Esophagus muscularis mucosa (tissue), 4 donors: Measurements from ENCODE around the gene F10. TPM values are rescaled to one million over a fixed set of nuclear protein-coding genes. Genes with fewer than 3 reads are reported as not detected.

Experiments
- DNase-seq: peaks from one replicate; pipeline ENCODE4 v3.0.0-alpha.2; 2017; ENCODE audit errors: extremely low spot score
- H3K27ac ChIP-seq, 4 donors: fragments of 200-600 bp; sonication (generic); replicated peaks in 1 of 4; 1 replicate in 3 of 4; 2 replicates in 1 of 4; pipeline ENCODE4 v1.5.1; 2016 to 2019; ENCODE audit warnings: mild to moderate bottlenecking in 1 of 4
- H3K27me3 ChIP-seq, 4 donors: fragments of 200-600 bp; sonication (generic); one replicate each; pipeline versions ENCODE4 v1.5.1 to v1.6.0; 2016 to 2019
- H3K36me3 ChIP-seq, 4 donors: fragments of 200-600 bp; sonication (generic); one replicate each; pipeline ENCODE4 v1.5.1; 2016 to 2019
- H3K4me1 ChIP-seq, 4 donors: fragments of 200-600 bp; sonication (generic); one replicate each; pipeline ENCODE4 v1.5.1; 2016 to 2019
- H3K4me3 ChIP-seq, 4 donors: fragments of 200-600 bp; sonication (generic); 1 replicate in 2 of 4; 2 replicates in 2 of 4; pipeline ENCODE4 v1.5.1; 2016 to 2019; ENCODE audit warnings: mild to moderate bottlenecking in 4 of 4, moderate library complexity in 1 of 4
- H3K9me3 ChIP-seq, 4 donors: fragments of 200-600 bp; sonication (generic); 1 replicate in 3 of 4; 2 replicates in 1 of 4; pipeline ENCODE4 v1.5.1; 2016 to 2019
- EP300 ChIP-seq: sonication (generic); formaldehyde crosslinking; IDR thresholded peaks from one replicate; pipeline ENCODE4 v1.6.1; 2017; ENCODE audit warnings: antibody characterized with exemption
- POLR2A ChIP-seq: fragments of 450-650 bp; IDR thresholded peaks from one replicate; pipeline ENCODE4 v1.6.1; 2017; ENCODE audit warnings: antibody characterized with exemption, moderate library complexity, mild to moderate bottlenecking, low read depth
- POLR2AphosphoS5 ChIP-seq, 2 donors: sonication (generic); formaldehyde crosslinking; IDR thresholded peaks; one replicate each; pipeline ENCODE4 v1.6.1; 2017; ENCODE audit warnings: antibody characterized with exemption in 2 of 2
- WGBS: methylation state at CpG from one replicate; pipeline ENCODE4 v1.1.5; 2018; 5-methylcytosine and 5-hydroxymethylcytosine counted together
- intact Hi-C: fragments of 100-400 bp; cut with DNase I; formaldehyde crosslinking; loops from one replicate; pipeline ENCODE4 v1.15.1; 2023
- total RNA-seq, 4 donors: library from RNA; depleted of rRNA; stranded (reverse); fragments of >200 nt; gene quantifications; one replicate each; pipeline versions ENCODE4 v1.1.0 to v1.2.1, GENCODE V29; 2016
- TF ChIP-seq, protein P1 (sequence below), 3 experiments: fragments of 200-600 bp in 2 of 3; fragments of 450-650 bp in 1 of 3; sonication (generic) in 2 of 3; IDR thresholded peaks; one replicate each; pipeline ENCODE4 v1.5.1; 2017 to 2019; ENCODE audit warnings: antibody characterized with exemption in 3 of 3, mild to moderate bottlenecking in 2 of 3, moderate library complexity in 1 of 3

Gene F10
- total RNA-seq, 4 donors from 2014 or later, result 4.6 to 20.5 (median 11.7) TPM

DNA sequence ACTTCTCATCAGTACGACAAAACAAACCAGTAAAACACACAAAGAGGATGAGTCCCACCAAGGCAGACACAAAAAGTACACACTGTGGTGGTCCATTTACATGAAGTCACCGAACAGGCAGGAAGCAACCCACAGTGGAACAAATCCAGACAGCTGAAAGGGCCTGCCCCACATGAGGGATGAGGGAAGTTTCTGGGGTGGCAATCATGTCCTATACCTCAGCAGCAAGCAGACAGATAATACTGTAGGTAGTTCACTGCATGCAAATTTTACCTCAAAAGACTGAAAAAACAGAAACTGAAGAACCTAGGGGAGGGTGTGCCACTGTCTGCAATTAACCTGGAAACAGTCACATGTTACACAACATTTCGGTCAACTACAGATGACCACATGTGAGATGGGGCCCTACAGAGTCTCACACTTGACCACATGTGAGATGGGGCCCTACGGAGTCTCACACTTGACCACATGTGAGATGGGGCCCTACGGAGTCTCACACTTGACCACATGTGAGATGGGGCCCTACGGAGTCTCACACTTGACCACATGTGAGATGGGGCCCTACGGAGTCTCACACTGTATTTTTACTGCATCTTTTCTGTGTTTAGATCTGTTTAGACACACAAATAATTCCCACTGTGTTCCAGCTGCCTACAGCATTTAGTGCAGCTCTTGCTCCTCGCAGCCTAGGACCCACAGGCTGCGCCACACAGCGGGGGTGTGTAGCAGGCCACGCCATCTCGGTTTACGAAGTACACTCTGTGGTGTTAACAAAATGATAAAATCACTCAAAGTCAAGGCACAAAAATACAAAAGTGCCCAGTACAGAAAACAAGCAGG is 63.7 kb downstream of the F10 start:
- H3K27me3 ChIP-seq, result no peaks in the 10 kb centered on the region
- 83% methylated on average over 13 of the region's 13 CpGs for WGBS
- H3K27ac ChIP-seq, result peak overlapping the region in 2 of 4 donors; percentile 30 to 36
- DNase-seq, result no peak
- TF ChIP-seq POLR2AphosphoS5 (IDR thresholded peaks at IDR 0.05) (no peak), POLR2A (no peak), EP300 (no peak)
- TF ChIP-seq, protein P1, sequence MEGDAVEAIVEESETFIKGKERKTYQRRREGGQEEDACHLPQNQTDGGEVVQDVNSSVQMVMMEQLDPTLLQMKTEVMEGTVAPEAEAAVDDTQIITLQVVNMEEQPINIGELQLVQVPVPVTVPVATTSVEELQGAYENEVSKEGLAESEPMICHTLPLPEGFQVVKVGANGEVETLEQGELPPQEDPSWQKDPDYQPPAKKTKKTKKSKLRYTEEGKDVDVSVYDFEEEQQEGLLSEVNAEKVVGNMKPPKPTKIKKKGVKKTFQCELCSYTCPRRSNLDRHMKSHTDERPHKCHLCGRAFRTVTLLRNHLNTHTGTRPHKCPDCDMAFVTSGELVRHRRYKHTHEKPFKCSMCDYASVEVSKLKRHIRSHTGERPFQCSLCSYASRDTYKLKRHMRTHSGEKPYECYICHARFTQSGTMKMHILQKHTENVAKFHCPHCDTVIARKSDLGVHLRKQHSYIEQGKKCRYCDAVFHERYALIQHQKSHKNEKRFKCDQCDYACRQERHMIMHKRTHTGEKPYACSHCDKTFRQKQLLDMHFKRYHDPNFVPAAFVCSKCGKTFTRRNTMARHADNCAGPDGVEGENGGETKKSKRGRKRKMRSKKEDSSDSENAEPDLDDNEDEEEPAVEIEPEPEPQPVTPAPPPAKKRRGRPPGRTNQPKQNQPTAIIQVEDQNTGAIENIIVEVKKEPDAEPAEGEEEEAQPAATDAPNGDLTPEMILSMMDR (IDR thresholded peaks at IDR 0.05), result no peak
- H3K4me3 ChIP-seq, result no peak overlapping the region
- H3K4me1 ChIP-seq, result peaks cover 0 to 9% (median 3%) of the 10 kb centered on the region in 4 donors
- H3K36me3 ChIP-seq, result peaks cover 42 to 89% (median 63%) of the 10 kb centered on the region in 4 donors
- no peaks in the 10 kb centered on the region for H3K9me3 ChIP-seq
- intact Hi-C loops, result no loop called here

DNA sequence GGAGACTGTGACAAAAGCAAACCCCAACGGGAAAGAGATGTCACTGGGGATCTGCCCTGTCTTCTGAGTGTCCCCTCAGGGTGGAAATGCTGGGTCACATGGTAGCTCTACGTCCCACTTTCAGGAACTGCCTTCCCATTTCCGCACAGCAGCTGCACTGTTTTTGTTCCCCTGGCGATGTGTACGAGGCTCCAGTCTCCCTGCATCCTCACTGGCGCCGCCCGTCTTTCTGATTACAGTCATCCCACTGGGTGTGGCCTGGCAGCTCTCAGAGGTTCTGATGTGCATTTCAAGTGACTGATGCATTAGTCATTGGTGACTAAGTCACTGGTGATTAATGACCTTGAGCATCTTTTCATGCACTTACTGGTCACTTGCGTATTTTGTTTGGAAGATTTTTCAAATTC is 64.7 kb downstream of the F10 start:
- TF ChIP-seq EP300, result no peak
- no peak for TF ChIP-seq POLR2A
- TF ChIP-seq, protein P1 (IDR thresholded peaks at IDR 0.05), result no peak
- peak; percentile 57 to 71 for TF ChIP-seq POLR2AphosphoS5 (IDR thresholded peaks at IDR 0.05)
- 46% methylated on average over 9 of the region's 9 CpGs for WGBS
- Histone ChIP-seq H3K9me3 (no peaks in the 10 kb centered on the region), H3K36me3 (peaks cover 36 to 91% (median 60%) of the 10 kb centered on the region in 4 donors), H3K4me1 (peaks cover 0 to 9% (median 3%) of the 10 kb centered on the region in 4 donors), H3K27me3 (no peaks in the 10 kb centered on the region), H3K4me3 (peak overlapping the region in 1 of 4 donors; percentile 5), H3K27ac (peak overlapping the region; percentile 20 to 46 (median 33))
- no peak for DNase-seq
- intact Hi-C loops, result no loop called here

DNA sequence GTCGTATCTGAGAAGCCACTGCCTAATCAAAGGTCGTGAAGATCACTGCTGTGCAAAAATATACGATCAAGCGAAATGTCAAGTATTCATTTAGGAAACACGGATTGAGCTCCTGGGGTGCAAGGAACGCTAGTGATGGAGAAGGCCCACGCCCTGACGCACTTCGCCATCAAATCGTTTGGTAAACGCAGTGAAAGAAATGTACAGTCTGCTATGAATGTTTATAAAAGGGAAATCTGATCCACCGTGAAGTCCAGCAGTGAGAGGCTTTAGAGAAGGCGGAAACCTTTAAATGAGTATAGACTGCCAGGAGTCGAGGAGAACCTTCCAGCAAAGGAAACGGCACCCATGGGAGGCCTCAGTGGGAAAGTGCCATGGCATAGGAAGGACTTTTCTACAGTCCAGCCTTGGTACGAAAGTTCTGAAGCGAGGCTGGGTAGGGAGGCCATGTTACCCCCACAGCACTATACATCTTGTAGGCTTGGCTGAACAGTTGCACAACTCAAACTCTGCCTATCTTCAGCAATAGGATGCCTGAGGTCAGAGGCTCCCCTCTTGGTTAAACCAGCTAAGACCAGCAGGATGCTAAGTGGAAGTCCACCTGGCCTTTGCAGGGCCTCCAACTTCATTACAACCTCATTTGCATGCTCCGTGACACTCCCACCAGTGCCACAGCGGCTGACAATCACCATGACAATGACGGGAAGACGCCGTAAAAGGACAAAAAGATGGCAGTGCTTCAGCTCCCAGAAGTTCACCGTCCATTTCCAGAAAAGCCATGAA is 65.5 kb downstream of the F10 start:
- intact Hi-C loops, result no loop called here
- no peak for DNase-seq
- no peak overlapping the region for H3K4me3 ChIP-seq
- TF ChIP-seq POLR2AphosphoS5 (IDR thresholded peaks at IDR 0.05) (no peak), POLR2A (no peak), EP300 (no peak)
- TF ChIP-seq, protein P1 (IDR thresholded peaks at IDR 0.05), result no peak
- H3K9me3 ChIP-seq, result no peaks in the 10 kb centered on the region
- H3K36me3 ChIP-seq, result peaks cover 35 to 91% (median 57%) of the 10 kb centered on the region in 4 donors
- no peaks in the 10 kb centered on the region for H3K27me3 ChIP-seq
- WGBS, result 92% methylated on average over 23 of the region's 23 CpGs
- peaks cover 0 to 9% (median 3%) of the 10 kb centered on the region in 4 donors for H3K4me1 ChIP-seq
- H3K27ac ChIP-seq, result peak overlapping the region in 2 of 4 donors; percentile 2 to 16

DNA sequence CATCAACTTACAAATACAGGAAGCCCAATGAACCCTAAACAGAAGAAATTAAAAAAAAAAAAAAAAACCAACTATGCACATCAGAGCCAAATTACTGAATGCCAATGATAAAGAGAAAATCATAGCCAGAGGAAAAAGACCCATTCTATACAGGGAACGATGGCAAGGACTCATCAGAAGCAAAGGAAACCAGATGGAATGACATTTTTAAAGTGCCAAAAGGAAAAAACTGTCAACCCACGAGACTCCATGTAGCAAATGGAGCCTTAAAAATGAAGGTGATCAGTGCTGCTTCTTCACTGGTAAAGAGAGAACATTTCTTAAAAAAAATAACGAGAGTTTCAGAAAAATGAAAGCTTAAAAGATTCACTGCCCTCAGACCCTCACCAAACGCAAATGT is 67.6 kb downstream of the F10 start:
- WGBS, result 81% methylated on average over 4 of the region's 4 CpGs
- Histone ChIP-seq H3K4me3 (no peak overlapping the region), H3K27ac (no peak overlapping the region), H3K36me3 (peaks cover 25 to 91% (median 56%) of the 10 kb centered on the region in 4 donors), H3K4me1 (peaks cover 0 to 9% (median 3%) of the 10 kb centered on the region in 4 donors), H3K27me3 (no peaks in the 10 kb centered on the region), H3K9me3 (no peaks in the 10 kb centered on the region)
- intact Hi-C loops, result no loop called here
- DNase-seq, result no peak
- no peak for TF ChIP-seq POLR2A
- no peak for TF ChIP-seq POLR2AphosphoS5 (IDR thresholded peaks at IDR 0.05)
- TF ChIP-seq, protein P1 (IDR thresholded peaks at IDR 0.05), result no peak
